Measurements from ENCODE around the gene DAG1.

DNA sequence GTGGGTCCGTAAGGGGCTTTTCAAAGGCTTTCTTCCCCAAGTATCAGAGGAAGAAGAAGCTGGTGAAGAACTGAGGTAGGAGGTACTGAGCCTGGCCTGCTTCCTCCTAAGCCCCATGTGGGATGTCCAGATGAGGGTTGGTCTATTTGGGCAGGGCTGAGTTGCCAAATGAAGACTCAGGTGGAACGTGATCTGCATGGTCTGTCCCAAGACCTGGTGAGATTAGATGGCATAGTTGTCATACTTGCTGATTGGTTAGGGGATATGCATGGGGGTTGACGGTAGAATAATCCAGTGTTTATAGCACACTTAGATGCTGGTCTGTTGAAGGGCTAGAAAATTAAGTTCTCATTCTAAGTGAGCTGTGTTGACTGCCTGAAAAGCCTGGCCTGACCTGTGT is 47.9 kb downstream of the DAG1 start:
- TF ChIP-seq YY1 (IDR thresholded peaks at IDR 0.05; ENCODE audit: extremely low read depth, insufficient replicate concordance, low read depth, low read length) (no peak), JUND (IDR thresholded peaks at IDR 0.05) (no peak), POLR2A (IDR thresholded peaks at IDR 0.05; ENCODE audit: borderline replicate concordance, extremely low read depth, insufficient read depth, insufficient read length) (no peak), EZH2 (IDR thresholded peaks at IDR 0.05) (no peak), RAD21 (IDR thresholded peaks at IDR 0.05; ENCODE audit: low read depth) (no peak), SIN3A (IDR thresholded peaks at IDR 0.05; ENCODE audit: low read depth) (no peak)
- TF ChIP-seq, protein P1, sequence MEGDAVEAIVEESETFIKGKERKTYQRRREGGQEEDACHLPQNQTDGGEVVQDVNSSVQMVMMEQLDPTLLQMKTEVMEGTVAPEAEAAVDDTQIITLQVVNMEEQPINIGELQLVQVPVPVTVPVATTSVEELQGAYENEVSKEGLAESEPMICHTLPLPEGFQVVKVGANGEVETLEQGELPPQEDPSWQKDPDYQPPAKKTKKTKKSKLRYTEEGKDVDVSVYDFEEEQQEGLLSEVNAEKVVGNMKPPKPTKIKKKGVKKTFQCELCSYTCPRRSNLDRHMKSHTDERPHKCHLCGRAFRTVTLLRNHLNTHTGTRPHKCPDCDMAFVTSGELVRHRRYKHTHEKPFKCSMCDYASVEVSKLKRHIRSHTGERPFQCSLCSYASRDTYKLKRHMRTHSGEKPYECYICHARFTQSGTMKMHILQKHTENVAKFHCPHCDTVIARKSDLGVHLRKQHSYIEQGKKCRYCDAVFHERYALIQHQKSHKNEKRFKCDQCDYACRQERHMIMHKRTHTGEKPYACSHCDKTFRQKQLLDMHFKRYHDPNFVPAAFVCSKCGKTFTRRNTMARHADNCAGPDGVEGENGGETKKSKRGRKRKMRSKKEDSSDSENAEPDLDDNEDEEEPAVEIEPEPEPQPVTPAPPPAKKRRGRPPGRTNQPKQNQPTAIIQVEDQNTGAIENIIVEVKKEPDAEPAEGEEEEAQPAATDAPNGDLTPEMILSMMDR (IDR thresholded peaks at IDR 0.05 in 2 of 3, conservative IDR thresholded peaks at IDR 0.05 in 1 of 3; ENCODE audit: borderline replicate concordance in 1 of 3, insufficient read depth in 1 of 3, low read depth in 2 of 3, low read length in 2 of 3): no peak

Data from HCT116 (cell line).